GM21360 (cell line): ENCODE data around the gene RPL28.
A peak's percentile ranks its signal among the peaks of the same experiment; 100 is the strongest.

Source experiments
- ATAC-seq: cut with Tn5 transposase; IDR thresholded peaks from one replicate; pipeline ENCODE4 v1.9.1; 2021; ENCODE audit warnings: mild to moderate bottlenecking, moderate library complexity; ENCODE audit not compliant: unreplicated experiment

The RPL28 gene

DNA sequence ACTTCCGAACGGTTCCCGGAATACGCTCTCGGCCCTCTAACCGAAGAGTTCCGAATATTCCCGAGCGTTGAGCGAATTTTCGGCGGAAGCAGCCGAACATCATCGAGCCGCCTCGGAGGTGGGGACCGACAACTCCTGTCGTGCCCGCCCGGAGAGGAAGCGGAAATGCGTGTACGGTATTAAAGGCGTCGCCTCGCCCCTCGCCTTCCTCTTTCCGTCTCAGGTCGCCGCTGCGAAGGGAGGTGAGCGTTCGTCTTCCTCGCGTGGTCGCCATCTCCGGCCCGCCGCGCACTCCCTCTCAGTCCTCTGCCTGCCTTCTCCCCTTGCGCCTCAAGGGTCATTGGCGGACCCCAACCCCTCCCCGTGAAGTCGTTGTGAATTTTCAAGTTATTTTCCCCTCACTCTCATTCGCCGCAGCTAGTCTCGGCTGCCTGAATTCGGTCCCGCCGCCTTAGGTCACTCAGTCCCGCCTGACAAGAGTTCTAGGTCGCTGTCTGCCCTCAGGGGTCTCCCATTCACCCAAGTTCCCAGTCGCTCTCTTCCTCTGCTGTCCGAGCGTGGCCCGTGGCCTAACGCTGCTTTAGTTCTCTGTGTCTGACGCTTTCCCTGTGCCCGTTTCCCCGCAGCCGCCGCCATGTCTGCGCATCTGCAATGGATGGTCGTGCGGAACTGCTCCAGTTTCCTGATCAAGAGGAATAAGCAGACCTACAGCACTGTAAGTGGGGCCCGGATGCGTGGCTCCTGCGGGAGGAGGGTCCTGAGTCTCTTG lies at the start of gene RPL28:
Gene RPL28, plus strand, starts transcription at position 209 of the 769 bp plus-strand sequence. Its CDS starts 426 bp downstream, at position 635.
- ATAC-seq, result peak; percentile 51

DNA sequence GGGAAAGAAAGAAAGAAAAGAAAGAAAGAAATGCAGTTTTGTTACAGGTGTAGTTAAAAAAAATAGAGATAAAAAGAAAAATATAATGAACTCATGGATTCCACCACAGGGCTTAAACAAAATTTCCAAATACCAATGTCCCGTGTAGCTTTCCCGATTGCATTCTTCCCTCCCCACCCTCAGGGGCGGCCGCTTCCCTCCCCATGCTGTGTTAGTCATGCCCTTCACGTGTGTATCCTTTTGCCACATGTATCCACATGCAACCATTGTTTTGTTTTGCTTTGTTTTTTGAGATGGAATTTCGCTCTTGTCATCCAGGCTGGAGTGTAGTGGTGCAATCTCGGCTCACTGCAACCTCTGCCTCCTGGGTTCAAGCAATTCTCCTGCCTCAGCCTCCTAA lies 49.6 kb upstream of the RPL28 start:
- no peak for ATAC-seq

DNA sequence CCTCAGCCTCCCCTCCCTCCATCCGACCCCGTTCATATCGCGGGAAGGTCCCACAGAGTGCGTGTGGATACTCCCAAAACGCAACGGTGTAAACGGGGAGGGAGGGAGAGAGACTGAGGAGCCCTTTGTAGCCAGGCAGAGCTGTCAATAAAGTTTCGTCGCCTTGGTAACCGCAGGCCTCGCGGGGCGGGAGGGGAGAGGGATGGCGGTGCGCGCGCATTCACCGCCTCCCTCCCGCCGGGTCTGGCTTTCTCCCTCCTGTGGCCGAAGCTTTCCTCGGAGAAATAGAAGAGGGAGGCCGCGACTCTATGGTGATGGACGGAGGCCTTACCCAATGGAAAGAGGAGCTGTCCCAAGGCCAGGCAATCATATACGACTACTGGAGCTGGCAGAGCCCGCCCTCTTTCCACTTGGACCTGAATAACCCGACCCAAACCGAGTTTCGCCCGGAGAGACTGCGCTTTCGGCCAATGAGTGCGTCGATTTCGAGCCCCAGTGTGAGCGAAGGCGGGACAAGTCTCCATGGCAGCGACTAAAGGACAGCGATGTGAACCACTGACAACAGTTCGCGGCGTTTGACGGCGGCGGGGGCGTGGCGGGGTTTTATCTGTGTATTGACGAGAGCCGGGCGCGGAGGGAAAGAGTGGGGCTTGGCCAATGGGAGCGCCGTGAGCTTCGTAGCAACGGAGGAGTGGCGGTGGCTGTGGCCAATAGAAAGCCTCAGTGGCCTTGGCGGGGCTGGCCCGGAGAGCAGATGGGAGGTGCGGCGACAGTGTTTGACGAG lies 46.4 kb upstream of the RPL28 start, which contains the start of gene KMT5C:
Gene KMT5C, plus strand, starts transcription at position 772 of the 784 bp plus-strand sequence. CDS start 2,061 bp downstream, outside the sequence.
- ATAC-seq, result peak; percentile 76

DNA sequence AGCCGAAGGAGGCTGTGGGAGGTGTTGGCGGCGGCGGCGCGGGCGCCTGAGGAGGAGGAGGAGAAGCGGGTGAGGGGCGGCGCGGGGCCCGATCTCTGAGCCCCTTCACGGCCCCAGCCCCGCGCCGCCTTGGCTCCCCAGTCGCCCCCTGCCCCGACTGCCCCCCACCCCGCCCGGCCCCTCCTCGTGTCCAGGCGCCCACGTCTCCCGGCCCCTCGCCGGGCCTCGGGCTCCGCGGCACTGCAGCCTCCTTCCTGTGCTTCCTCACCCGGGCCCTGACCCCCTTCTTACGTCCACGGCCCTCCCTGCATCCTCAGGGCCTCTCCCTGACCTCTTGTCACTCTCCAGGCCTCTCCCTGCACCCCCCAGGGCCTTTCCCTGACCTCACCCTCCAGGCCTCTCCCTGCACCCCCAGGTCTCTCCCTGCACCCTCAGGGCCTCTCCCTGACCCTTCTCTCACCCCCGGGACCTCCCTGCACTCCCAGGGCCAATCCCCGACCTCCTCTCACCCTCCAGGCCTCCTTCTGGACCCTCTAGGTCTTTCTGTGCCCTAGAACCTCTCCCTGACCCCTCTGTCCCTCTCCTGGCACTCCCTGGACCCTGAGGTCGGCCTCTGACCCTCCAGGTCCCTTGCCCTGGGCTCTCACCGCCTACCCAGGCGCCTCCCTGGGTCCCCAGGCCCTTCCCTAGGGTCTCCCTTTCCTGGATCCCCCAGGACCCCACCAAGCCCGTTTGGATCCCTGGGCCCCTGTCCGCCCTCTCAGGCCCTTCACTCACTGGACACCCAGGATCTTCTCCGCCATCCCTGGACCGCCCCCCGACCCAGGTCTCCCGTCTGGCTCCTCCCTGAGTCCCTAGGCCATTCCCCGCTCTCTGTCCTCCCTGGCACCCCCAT lies 45.6 kb upstream of the RPL28 start:
- no peak for ATAC-seq

DNA sequence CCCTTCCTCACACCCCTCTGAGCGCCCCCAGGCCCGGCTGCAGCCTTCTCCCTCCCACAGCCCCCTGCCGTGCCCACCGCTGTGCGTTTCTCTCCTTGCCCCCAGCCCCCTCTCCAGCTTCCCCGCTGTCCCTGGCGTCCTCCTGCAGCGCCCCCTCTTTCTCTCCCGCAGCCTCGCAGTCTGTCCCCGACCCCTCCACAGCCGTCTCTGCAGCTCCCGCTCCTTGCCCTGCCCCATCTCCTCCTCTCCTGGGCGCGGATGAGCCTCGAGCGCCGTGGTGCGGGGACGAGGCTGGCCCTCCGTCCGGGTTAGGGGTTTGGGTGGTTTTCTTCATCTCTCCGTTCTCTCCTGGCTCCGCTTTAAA lies 45.0 kb upstream of the RPL28 start:
- ATAC-seq, result no peak

DNA sequence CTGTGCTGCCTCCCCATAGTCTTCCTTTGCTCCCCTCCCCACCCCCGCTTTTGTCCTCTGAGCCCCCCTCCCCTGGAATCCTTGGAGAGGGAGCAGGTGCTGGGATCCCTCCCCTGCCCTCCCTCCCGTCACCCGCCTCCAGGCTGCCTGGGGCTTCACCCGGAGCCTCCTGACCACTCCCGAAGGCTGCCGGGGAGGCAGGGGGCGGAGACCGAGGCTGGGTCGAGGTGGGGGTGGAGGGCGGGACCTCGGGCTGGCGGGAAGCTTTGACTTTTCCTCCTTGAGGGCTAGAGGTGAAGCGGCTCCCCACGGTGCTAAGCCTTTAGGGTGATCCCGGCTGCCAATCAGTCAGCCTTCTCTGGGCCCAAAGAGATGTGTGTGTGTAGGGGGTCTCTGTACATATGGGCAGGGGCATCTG lies 44.6 kb upstream of the RPL28 start:
- no peak for ATAC-seq

DNA sequence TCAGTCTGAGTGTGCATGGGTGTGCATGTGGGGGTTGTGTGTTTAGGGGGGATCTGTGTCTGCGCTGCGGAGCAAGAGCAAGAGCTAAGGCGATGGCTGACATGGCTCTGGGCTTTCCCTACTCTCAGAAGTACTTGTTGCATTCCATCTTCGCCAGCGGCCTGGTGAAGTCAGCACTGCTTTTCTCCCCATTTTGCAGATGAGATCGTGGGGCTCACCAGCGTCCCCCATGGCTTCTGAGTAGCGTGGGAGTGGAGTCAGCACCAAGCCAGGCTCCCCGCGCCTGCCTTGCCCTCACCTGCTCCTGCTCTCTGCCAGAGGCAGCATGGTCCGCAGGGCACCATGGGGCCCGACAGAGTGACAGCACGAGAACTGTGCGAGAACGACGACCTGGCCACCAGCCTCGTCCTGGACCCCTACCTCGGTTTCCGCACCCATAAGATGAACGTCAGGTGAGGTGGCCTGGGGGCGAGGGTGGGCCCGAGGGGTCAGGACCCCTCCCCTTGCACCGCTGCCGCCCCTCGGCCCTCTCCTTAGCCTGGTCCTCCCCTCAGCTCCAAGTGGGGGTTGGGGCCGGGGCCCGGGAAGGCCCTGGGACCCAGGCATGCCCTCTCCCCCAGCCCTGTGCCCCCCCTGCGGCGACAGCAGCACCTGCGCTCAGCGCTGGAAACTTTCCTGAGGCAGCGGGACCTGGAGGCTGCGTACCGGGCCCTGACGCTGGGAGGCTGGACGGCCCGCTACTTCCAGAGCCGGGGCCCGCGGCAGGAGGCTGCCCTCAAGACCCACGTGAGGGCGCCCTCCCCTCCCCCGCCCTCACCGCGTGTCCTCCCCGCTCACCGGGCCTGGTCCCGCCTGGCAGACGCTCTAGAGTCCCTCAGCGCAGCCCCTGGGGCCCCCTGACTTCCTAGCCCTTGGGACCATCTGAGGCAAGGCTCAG lies 43.9 kb upstream of the RPL28 start:
- ATAC-seq, result no peak

DNA sequence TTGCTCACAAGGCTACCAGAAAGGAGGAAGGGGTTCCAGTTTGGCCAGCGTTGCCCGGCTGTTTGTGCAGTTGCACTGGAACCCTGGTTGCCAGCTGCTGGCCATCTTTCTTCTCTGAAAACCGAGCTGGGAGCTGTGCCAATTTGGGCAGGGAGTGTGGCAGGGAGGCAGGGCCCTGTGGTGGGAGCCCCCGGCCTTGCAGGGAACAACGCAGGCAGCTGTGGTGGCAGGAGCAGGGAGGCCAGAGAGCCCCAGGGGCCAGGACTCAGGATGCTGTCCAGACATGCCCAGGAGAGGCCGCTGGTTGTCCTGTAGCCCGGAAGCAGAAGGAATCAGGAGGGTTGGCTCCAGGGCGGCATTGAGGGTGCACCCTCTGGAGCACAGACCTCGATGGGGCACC lies 41.3 kb upstream of the RPL28 start:
- ATAC-seq, result no peak

DNA sequence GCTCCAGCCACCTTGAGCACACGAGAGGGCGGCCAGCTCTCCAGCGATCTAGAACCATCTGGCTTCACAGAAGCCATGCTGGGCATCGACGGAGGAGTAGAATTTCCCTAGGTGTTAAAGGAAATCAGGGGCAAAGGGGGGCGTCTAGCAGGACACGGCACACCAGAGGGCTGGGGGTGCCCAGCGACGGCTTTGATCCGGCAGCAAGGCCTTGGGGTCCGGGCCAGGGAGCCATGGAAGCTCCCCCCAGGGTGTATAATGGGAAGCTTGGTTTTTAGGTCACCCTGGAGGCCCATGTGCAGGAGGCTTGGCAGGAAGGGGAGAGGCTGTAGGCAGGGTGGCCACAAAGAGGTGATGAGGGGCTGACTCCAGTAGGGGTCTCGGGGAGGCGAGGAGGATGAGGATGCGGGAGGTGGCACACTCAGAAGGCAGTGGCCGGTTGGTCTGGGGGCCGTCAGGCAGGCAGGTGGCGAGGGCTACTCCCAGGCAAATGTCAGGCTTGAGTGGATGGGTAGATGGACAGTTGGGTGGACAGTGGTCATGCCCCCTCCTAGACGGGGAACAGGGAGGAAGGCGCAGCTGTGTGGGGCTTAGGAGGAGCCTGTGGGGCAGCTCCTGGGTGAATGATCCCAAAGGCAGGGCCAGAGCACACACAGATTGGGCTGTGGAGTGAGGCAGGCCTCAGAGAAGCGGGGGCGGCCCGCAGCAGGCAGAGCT lies 40.5 kb upstream of the RPL28 start:
- no peak for ATAC-seq

DNA sequence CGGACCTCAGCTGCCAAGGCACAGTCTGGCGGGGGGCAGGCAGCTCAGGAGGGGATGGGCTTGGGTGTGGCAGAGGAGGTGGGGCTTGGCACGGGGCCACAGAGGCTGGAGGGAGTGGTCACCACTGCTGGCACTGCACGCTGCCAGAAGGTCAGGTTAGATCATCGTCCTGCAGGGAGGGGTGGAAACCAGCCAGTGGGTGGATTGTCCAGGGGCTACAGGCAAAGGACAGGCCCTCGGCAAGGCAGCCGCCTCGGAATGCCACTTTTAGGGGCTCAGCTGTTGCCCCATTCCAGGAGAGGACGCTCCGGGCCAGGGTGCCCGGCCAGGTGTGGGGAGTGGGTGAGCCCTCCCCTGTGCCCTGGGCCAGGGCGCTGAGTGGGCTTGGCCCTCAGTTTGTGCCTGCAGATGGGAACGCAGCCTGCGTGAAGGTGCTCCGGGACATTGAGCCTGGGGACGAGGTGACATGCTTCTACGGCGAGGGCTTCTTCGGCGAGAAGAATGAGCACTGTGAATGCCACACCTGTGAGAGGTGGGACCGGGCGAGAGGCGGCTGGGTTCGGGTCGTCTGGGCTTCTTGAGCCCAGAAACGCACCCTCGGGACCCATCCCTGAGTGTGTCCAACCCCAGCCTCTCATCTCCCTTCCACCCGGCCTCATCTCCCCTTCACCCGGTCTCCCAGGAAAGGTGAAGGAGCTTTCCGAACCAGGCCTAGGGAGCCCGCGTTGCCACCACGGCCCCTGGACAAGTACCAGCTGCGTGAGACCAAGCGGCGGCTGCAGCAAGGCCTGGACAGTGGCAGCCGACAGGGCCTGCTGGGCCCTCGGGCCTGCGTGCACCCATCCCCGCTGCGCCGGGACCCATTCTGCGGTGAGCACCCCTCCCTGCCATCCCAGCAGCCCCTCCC lies 39.7 kb upstream of the RPL28 start:
- no peak for ATAC-seq

DNA sequence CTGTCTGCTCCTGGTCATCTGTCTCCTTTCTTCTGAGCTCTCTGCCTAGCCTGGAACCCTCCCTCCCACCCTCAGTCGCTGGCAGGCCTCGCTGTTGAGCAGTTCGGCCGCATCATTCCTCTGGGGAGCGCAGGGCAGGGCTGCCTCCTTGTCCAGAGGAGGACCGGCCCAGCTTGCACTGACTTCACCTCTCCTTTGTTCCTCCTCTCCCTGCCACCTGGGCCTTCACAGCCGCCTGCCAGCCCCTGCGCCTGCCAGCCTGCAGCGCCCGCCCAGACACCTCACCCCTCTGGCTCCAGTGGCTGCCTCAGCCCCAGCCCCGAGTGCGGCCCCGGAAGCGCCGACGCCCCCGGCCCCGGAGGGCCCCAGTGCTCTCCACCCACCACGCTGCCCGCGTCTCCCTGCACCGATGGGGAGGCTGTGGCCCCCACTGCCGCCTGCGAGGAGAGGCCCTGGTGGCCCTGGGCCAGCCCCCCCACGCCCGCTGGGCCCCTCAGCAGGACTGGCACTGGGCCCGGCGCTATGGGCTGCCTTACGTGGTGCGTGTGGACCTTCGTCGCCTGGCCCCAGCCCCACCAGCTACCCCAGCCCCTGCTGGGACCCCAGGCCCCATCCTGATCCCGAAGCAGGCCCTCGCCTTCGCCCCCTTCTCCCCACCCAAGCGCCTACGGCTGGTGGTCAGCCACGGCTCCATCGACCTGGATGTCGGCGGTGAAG lies 38.8 kb upstream of the RPL28 start:
- ATAC-seq, result no peak

DNA sequence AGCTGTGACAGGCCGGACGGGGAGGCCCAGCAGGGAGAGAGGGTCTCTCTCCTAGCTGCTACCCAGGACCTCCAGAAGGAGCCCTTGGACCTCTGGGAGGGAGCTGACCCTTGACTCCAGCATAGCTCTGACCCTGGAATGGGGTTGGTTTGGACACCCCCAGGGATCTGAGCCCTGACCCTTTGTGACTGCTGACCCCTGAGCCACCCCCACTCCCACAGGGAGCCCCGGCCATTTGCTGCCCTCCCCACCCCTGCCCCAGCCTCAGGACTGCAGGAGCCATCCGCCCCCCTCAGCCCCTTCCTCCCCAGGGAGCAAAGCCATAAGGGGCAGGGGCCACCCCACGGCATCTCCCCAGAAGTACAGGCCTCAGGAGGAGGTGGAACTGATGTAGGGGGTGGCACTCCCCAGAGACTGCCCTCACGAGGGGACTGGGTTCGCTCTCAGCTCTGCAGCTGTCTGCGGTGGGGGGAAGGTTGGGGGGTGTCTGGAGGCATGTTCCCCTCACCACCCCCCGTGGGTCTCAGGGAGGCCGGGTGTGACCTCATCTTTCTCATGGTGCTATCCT lies 38.2 kb upstream of the RPL28 start:
- ATAC-seq, result no peak

DNA sequence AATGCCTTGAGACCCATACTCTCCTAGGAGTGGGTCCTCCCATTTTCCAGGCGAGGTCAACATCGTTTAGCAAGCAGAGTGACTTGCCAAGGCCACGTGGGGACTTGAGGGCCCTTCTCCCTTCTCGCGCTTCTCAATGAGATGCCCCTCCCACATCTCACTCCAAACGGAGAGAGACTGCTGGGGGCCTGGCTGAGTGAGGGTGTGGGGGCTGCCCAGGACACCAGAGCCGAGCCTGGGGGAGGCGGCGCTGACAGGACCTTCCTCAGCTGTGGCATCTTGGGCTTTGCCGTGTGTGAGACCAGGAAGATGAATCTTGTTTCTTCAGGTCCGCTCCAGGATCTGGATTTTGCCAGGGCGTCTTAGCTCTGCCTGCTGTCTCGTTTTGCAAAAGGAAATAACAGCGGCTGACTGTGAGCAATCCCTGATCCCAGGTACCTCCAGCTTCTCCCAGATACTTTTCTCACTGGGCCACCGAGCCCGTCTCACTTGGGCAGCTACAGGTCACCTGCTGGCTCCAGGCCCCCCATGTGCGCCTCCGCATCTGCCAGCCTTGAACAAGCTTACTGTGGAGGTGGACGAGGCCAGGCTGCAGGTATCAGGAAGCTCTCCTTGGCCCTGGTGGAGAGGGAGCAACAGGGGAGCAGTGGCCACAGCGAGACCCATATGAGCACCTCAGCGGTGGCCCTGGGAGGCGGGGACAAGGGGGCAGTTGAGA lies 37.3 kb upstream of the RPL28 start:
- ATAC-seq, result no peak

DNA sequence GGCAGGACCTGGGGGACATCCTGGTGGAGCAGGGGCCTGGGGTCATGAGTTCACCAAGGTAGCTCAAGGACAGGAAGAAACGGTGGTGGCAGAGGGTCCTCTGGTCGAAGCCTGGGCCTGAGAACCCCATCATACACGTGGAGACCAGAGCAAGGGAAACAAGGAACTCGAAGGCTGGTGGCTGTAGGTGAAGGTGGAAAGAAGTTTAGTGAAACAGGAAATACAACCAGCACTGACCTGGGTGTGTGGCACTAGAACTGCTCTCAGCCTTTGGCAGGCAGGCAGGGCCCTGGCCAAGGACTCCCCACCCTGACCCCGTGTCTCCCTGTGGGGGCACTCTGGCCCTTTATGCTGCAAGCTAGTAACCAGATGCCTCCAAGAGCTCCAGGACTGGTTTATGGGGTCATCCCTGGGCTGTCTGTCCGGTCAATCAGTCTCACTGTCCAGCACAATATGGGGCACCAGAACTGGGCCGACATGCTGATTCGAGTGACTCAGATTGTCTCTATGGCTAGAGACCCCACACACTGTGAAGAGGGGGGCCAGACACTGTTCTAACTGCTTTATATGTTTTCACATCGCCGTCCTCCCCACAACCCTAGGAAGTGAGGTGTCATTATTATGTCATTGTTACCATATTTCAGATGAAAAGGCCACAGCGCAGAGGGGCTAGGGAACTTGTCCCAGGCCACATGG lies 35.0 kb upstream of the RPL28 start:
- no peak for ATAC-seq

DNA sequence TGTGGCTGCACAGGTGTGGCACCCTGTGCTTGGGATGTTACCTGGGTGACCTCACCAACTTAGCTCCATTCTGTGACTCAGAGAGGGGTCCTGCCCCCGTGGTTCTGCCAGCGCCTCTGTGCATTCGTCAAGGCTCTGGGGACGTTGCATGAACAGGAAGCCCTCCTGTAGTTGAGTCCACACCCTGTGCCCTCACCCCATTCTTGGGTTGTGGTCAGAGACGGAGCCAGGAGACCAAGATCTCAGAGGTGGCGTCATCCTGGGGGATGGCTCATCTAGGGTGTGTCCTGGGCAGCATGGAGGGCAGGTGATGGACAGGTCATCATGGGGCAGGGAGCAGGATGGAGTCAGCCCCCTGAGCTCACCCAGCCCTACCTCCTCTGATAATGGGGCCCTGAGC lies 33.7 kb upstream of the RPL28 start:
- no peak for ATAC-seq

DNA sequence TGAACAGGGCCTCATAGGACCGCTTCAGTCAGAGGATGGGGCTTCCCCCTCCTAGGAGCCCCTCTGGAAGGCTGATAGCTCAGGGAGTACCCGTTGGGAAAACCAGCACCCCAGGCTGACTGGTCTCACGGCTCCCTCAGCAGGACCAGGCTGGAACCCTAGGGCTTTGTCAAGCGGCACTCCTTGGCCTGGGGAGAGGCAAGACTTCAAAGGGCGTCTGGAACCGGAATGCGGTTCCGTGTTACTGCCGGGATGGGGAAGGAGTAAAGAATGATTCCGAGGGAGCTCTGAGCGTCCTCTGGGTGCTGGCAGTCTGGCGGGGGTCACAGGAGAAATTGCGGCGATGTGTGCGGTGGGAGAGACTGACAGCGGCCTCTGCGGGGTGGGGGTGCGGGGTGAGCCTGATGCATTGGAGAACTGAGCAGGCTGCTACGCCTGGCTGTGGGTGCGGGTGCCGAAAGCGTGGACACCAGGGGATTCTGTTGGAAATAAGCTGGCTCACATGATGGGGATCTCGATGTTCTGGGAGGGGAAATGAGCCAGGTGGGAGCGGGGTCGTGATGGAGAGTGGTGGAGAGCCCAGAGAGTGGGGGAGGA lies 33.1 kb upstream of the RPL28 start:
- no peak for ATAC-seq
